B cell (primary cell): ENCODE measurements around the gene ATG16L1.

Experiments used
- CTCF ChIP-seq: fragments of 200-600 bp; IDR thresholded peaks from one replicate; pipeline ENCODE4 v1.8.0; 2022; ENCODE audit warnings: antibody characterized with exemption, mild to moderate bottlenecking
- EZH2 ChIP-seq: IDR thresholded peaks from 2 replicates; pipeline ENCODE4 v1.6.1; 2012; ENCODE audit warnings: borderline replicate concordance, low read depth, mild to moderate bottlenecking, moderate library complexity, low read length; ENCODE audit not compliant: insufficient read depth, poor library complexity, severe bottlenecking

GRCh38 chr2:233210843-233211547 lies 40.5 kb upstream of the ATG16L1 start:
- no peak for TF ChIP-seq CTCF
- TF ChIP-seq EZH2: no peak
